Measurements from ENCODE around the gene LY6G5B.

LY6G5B gene

GRCh38 chr6:31680226-31681134, 10.7 kb downstream of the LY6G5B start, which contains the start of gene LY6G5C:
Gene LY6G5C, minus strand, starts transcription at chr6:31681067. Its CDS starts 694 bp downstream, at chr6:31680373.
- TF ChIP-seq CTCF (IDR thresholded peaks at IDR 0.05; ENCODE audit: low read depth, low read length): peak; percentile 73
- DNase-seq (ENCODE audit: extremely low read depth, low read depth): peak; percentile 89

- TF ChIP-seq CTCF (IDR thresholded peaks at IDR 0.05; ENCODE audit: low read depth, low read length): peak; percentile 26
- no peak for DNase-seq (ENCODE audit: extremely low read depth, low read depth)
Measured at GRCh38 chr6:31681135-31681671, 11.4 kb downstream of the LY6G5B start.

GRCh38 chr6:31683591-31683990, 13.8 kb downstream of the LY6G5B start:
- no peak for TF ChIP-seq CTCF (IDR thresholded peaks at IDR 0.05; ENCODE audit: low read depth, low read length)
- DNase-seq (ENCODE audit: extremely low read depth, low read depth): no peak

- no peak for TF ChIP-seq CTCF (IDR thresholded peaks at IDR 0.05; ENCODE audit: low read depth, low read length)
Measured at GRCh38 chr6:31686483-31686882, 16.7 kb downstream of the LY6G5B start.

GRCh38 chr6:31687321-31687720, 17.5 kb downstream of the LY6G5B start:
- no peak for TF ChIP-seq CTCF (IDR thresholded peaks at IDR 0.05; ENCODE audit: low read depth, low read length)
- no peak for DNase-seq (ENCODE audit: extremely low read depth, low read depth)

More at GRCh38 chr6:31686483-31686882, 16.7 kb downstream of the LY6G5B start:
- no peak for DNase-seq (ENCODE audit: extremely low read depth, low read depth)

GRCh38 chr6:31687860-31688693, 18.3 kb downstream of the LY6G5B start:
- no peak for TF ChIP-seq CTCF (IDR thresholded peaks at IDR 0.05; ENCODE audit: low read depth, low read length)
- DNase-seq (ENCODE audit: extremely low read depth, low read depth): no peak
